HepG2 (cell line): Measurements from ENCODE around the gene TPGS1. TPM values are rescaled to one million over a fixed set of nuclear protein-coding genes. Genes with fewer than 3 reads are reported as not detected.
A peak's percentile ranks its signal among the peaks of the same experiment; 100 is the strongest.

ENCODE experiments used
- HES4 ChIP-seq: sonication (generic); formaldehyde crosslinking; IDR thresholded peaks from 2 replicates; pipeline ENCODE4 v1.9.0; 2021; ENCODE audit warnings: mild to moderate bottlenecking, missing genetic modification reagents, borderline replicate concordance
- ISL2 ChIP-seq: sonication (generic); formaldehyde crosslinking; IDR thresholded peaks from 2 replicates; pipeline ENCODE4 v1.5.0; 2020; ENCODE audit warnings: missing genetic modification reagents
- KDM5A ChIP-seq: fragments of 200-600 bp; sonication (generic); IDR thresholded peaks from 2 replicates; pipeline ENCODE4 v1.7.0; 2018; ENCODE audit warnings: antibody characterized with exemption, mild to moderate bottlenecking, low read length, borderline replicate concordance
- RAD51 ChIP-seq: fragments of 450-650 bp; IDR thresholded peaks from 2 replicates; pipeline ENCODE4 v1.6.1; 2016; ENCODE audit warnings: borderline replicate concordance
- RBAK ChIP-seq: sonication (generic); formaldehyde crosslinking; IDR thresholded peaks from 2 replicates; pipeline ENCODE4 v1.5.1; 2020; ENCODE audit warnings: mild to moderate bottlenecking, missing genetic modification reagents
- RBM22 ChIP-seq: fragments of 200-400 bp; formaldehyde crosslinking; optimal IDR thresholded peaks from 2 replicates; pipeline ENCODE3; 2017; ENCODE audit warnings: mild to moderate bottlenecking, low read length, moderate library complexity
- SIN3A ChIP-seq: IDR thresholded peaks from 2 replicates; pipeline ENCODE4 v1.6.1; 2011; ENCODE audit warnings: low read depth, mild to moderate bottlenecking, control low read depth, low read length, borderline replicate concordance
- SP5 ChIP-seq: IDR thresholded peaks from 2 replicates; pipeline ENCODE4 v1.6.1; 2016; ENCODE audit warnings: low read depth, borderline replicate concordance
- TAF1 ChIP-seq: sonication (generic); formaldehyde crosslinking; IDR thresholded peaks from 2 replicates; pipeline ENCODE4 v1.4.0; 2020; ENCODE audit warnings: missing genetic modification reagents
- ZBTB4 ChIP-seq: sonication (generic); formaldehyde crosslinking; IDR thresholded peaks from 2 replicates; pipeline ENCODE4 v1.4.0; 2020; ENCODE audit warnings: missing genetic modification reagents, mild to moderate bottlenecking, borderline replicate concordance
- ZNF33A ChIP-seq: sonication (generic); formaldehyde crosslinking; IDR thresholded peaks from 2 replicates; pipeline ENCODE4 v1.5.1; 2020; ENCODE audit warnings: missing genetic modification reagents, mild to moderate bottlenecking, moderate library complexity, borderline replicate concordance
- ZNF629 ChIP-seq: sonication (generic); formaldehyde crosslinking; conservative IDR thresholded peaks from 2 replicates; pipeline ENCODE4 v1.5.0; 2020; ENCODE audit warnings: missing genetic modification reagents
- polyA plus RNA-seq, 8 experiments: library from polyadenylated mRNA; depleted of rRNA in 3 of 8; stranded (reverse) in 7 of 8; unstranded in 1 of 8; fragments of >200 nt; fragmentation: Illumina TruSeq in 4 of 8; extraction: Trizol in 4 of 8; gene quantifications; 2 replicates each; pipeline versions ENCODE4 v1.2.1 to v1.2.3, GENCODE V29; 2011 to 2016; ENCODE audit warnings: low read depth in 4 of 8, missing spikeins in 1 of 8, mixed read lengths in 1 of 8; ENCODE audit not compliant: insufficient read depth in 1 of 8
- total RNA-seq, 5 experiments: library from RNA; depleted of rRNA; stranded (reverse); fragments of >200 nt; fragmentation: Illumina TruSeq; extraction: Trizol; gene quantifications; 2 replicates each; pipeline ENCODE4 v1.2.3, GENCODE V29; 2016; ENCODE audit warnings: low read depth in 1 of 5
- TF ChIP-seq, protein P1 (sequence below): sonication (generic); formaldehyde crosslinking; IDR thresholded peaks from 2 replicates; pipeline ENCODE4 v1.4.0; 2020; ENCODE audit warnings: low read depth, mild to moderate bottlenecking, missing genetic modification reagents
- TF ChIP-seq, protein P2 (sequence below): sonication (generic); formaldehyde crosslinking; IDR thresholded peaks from 2 replicates; pipeline ENCODE4 v1.5.0; 2020; ENCODE audit warnings: mild to moderate bottlenecking, missing genetic modification reagents, moderate library complexity
- TF ChIP-seq, protein P3 (sequence below): sonication (generic); formaldehyde crosslinking; IDR thresholded peaks from 2 replicates; pipeline ENCODE4 v1.5.0; 2020; ENCODE audit warnings: missing genetic modification reagents

TPGS1 gene
- total and polyA plus RNA-seq, 2 of the 13 experiments (the other 11 are each of a cell fraction or from before 2014, with no cell fraction given) = 1.1 to 6.2 TPM

DNA sequence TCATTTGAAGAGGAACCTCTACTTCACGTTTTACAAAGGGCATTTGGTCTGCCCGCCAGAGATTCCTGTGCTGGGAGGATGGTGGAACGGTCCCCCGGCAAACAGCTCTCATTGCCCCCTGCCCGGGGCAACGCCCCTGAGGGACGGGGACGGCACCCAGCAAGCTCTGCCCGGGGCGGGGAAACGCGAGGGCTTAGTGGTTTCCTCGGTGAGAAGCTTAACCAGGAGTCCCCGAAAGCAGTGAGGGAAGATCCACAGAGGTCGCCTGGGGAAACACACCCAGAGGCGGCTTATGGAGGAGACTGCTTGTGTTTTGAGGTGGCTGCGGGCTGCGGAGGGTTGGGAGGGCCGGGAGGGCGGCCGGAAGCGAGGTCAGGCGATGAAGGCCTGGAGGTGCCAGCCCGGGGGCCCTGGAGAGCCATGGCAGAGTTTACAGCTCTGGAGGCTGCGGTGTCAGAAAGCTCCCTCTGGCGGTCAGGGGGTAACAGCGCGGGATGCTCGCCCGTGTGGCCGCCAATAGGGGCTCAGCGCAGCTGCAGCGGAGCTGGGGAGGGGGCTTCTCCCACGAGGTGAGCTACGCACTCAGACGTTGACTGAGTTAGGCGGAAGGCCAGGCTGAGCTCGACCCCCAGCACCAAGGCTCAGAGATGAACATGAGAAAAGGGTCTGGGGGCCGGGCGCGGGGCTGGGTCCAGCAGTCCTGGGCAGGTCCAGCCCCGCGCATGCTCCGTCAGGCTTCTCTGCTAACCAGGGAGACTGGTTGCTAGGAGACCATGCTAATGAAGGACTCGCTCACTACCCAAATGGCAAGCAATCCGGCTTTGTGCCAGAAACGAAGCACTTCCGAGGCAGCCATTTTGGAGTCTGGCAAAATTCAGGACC lies 652 bp upstream of the TPGS1 start (continued):
- TF ChIP-seq, protein P1, sequence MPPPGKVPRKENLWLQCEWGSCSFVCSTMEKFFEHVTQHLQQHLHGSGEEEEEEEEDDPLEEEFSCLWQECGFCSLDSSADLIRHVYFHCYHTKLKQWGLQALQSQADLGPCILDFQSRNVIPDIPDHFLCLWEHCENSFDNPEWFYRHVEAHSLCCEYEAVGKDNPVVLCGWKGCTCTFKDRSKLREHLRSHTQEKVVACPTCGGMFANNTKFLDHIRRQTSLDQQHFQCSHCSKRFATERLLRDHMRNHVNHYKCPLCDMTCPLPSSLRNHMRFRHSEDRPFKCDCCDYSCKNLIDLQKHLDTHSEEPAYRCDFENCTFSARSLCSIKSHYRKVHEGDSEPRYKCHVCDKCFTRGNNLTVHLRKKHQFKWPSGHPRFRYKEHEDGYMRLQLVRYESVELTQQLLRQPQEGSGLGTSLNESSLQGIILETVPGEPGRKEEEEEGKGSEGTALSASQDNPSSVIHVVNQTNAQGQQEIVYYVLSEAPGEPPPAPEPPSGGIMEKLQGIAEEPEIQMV = 0 out of 2 replicates have a peak, but pooled peaks have one; percentile 23
- TF ChIP-seq ISL2 = no peak
- no peak for TF ChIP-seq RBAK (CRISPR knock-in tag)
- TF ChIP-seq ZNF629 (CRISPR knock-in tag) = no peak; the same call in 1 of the 2 replicates
- TF ChIP-seq KDM5A = no peak
- TF ChIP-seq HES4 (CRISPR knock-in tag) = no peak
- TF ChIP-seq, protein P2, sequence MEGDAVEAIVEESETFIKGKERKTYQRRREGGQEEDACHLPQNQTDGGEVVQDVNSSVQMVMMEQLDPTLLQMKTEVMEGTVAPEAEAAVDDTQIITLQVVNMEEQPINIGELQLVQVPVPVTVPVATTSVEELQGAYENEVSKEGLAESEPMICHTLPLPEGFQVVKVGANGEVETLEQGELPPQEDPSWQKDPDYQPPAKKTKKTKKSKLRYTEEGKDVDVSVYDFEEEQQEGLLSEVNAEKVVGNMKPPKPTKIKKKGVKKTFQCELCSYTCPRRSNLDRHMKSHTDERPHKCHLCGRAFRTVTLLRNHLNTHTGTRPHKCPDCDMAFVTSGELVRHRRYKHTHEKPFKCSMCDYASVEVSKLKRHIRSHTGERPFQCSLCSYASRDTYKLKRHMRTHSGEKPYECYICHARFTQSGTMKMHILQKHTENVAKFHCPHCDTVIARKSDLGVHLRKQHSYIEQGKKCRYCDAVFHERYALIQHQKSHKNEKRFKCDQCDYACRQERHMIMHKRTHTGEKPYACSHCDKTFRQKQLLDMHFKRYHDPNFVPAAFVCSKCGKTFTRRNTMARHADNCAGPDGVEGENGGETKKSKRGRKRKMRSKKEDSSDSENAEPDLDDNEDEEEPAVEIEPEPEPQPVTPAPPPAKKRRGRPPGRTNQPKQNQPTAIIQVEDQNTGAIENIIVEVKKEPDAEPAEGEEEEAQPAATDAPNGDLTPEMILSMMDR (CRISPR knock-in tag) = peak; percentile 99
- TF ChIP-seq RBM22 = peak; percentile 64
- no peak for TF ChIP-seq ZBTB4
- TF ChIP-seq TAF1 (CRISPR knock-in tag) = 0 out of 2 replicates have a peak, but pooled peaks have one; percentile 37
- peak; percentile 46; the same call in 1 of the 2 replicates for TF ChIP-seq SIN3A
- TF ChIP-seq, protein P3, sequence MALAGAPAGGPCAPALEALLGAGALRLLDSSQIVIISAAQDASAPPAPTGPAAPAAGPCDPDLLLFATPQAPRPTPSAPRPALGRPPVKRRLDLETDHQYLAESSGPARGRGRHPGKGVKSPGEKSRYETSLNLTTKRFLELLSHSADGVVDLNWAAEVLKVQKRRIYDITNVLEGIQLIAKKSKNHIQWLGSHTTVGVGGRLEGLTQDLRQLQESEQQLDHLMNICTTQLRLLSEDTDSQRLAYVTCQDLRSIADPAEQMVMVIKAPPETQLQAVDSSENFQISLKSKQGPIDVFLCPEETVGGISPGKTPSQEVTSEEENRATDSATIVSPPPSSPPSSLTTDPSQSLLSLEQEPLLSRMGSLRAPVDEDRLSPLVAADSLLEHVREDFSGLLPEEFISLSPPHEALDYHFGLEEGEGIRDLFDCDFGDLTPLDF (CRISPR knock-in tag) = peak; percentile 21; the same call in 1 of the 2 replicates
- no peak for TF ChIP-seq SP5
- TF ChIP-seq RAD51 = no peak
- TF ChIP-seq ZNF33A (CRISPR knock-in tag) = peak; percentile 49; the same call in 1 of the 2 replicates
